ENCODE measurements around the gene UGGT1.
A peak's percentile ranks its signal among the peaks of the same experiment; 100 is the strongest.

Gene UGGT1, protein sequence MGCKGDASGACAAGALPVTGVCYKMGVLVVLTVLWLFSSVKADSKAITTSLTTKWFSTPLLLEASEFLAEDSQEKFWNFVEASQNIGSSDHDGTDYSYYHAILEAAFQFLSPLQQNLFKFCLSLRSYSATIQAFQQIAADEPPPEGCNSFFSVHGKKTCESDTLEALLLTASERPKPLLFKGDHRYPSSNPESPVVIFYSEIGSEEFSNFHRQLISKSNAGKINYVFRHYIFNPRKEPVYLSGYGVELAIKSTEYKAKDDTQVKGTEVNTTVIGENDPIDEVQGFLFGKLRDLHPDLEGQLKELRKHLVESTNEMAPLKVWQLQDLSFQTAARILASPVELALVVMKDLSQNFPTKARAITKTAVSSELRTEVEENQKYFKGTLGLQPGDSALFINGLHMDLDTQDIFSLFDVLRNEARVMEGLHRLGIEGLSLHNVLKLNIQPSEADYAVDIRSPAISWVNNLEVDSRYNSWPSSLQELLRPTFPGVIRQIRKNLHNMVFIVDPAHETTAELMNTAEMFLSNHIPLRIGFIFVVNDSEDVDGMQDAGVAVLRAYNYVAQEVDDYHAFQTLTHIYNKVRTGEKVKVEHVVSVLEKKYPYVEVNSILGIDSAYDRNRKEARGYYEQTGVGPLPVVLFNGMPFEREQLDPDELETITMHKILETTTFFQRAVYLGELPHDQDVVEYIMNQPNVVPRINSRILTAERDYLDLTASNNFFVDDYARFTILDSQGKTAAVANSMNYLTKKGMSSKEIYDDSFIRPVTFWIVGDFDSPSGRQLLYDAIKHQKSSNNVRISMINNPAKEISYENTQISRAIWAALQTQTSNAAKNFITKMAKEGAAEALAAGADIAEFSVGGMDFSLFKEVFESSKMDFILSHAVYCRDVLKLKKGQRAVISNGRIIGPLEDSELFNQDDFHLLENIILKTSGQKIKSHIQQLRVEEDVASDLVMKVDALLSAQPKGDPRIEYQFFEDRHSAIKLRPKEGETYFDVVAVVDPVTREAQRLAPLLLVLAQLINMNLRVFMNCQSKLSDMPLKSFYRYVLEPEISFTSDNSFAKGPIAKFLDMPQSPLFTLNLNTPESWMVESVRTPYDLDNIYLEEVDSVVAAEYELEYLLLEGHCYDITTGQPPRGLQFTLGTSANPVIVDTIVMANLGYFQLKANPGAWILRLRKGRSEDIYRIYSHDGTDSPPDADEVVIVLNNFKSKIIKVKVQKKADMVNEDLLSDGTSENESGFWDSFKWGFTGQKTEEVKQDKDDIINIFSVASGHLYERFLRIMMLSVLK (N-terminal part only)

DNA sequence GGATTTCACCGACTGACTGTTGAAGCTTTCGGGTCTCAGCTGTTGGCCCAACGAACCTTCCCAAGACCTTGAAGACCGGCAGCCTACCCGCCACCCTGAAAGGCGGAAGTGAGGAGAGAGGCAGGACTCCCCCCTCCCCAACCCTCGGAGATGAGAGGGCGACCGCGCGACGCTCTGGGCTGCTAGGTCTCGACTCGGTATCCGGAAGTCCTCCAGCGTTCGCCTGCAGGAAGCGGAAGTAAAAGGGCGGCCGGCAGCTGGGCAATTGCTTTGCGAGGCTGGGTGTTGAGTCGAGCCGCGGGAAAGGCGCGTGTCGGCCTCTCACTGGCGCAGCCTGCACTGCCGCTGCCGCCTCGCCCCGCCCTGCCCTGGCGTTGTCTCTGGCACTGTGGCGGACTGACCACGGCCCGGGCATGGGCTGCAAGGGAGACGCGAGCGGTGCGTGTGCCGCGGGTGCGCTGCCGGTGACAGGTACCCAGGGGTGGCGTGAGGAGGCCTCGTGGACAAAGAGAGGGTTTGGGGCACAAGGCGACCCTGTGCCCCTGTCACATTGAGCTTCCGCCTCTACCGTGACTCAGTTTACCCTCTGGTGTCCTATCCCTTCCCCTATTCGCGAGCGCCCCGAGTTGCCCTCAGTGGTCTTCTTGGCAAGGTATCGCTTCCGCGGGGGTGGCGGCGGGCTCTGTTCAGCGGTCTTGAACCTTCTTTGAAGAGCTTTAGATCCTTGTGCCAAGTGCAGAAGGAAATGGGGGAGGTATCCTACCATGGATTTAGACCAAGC lies at the start of gene UGGT1:
Gene UGGT1 (plus strand): TSS at position 256 of the 781 bp plus-strand sequence. CDS start 158 bp downstream, at position 414.
- peak; percentile 95 for DNase-seq

DNA sequence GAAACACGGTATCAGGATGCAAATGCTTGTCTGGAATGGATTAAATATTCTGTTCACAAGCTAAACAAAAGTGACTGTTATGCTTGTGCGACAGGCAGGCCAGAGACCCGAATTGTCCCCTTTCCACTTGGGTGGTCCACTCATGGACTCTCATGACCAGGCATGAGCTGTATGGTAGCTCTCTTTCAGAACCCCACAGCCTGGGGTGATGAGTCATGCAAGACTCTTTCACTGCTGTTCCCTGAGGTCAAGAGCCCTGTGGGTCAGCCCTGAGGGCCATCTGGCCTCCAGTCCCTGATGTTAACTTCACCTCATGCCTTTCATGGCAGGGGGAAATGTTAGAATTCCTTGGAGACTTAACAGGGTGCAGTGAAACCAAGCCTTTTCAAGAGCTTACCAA lies 49.4 kb upstream of the UGGT1 start:
- no peak for DNase-seq

DNA sequence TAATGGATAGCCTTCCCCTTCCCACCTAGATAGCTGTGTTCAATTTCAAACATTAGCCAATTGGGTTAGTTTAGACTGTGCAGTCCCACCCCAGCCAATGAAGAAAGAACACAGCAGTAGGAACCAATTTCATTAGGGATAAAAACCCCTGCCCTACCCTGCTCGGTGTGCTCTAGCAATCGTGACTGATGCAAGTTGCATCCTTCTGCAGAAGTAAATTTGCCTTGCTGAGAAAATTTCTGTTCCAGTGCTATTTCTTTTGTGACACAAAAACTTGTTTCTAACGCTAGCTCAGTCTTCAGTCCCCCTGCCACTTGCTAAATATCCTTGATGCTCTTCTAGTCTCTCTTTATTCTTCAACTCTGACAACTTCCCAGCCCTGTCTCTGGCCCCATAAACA lies 48.0 kb upstream of the UGGT1 start:
- no peak for DNase-seq

DNA sequence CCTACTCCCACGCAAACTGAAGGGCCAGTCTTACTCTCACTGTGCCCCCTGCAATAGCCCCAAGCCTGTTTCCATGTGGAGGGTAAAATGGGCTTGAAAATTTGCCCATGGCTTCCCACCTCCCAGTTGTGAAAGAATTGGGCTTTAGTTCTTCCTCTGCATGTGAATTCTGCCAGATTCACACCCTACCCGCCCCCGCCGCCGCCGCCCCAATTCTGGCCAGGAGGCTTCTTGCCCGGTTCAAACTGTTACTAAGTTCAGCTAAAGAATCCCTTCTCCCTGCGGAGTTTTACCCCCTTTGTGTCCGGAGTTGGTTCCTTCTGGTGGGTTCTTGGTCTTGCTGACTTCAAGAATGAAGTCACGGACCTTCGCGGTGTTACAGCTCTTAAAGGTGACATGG lies 37.7 kb upstream of the UGGT1 start:
- no peak for DNase-seq

DNA sequence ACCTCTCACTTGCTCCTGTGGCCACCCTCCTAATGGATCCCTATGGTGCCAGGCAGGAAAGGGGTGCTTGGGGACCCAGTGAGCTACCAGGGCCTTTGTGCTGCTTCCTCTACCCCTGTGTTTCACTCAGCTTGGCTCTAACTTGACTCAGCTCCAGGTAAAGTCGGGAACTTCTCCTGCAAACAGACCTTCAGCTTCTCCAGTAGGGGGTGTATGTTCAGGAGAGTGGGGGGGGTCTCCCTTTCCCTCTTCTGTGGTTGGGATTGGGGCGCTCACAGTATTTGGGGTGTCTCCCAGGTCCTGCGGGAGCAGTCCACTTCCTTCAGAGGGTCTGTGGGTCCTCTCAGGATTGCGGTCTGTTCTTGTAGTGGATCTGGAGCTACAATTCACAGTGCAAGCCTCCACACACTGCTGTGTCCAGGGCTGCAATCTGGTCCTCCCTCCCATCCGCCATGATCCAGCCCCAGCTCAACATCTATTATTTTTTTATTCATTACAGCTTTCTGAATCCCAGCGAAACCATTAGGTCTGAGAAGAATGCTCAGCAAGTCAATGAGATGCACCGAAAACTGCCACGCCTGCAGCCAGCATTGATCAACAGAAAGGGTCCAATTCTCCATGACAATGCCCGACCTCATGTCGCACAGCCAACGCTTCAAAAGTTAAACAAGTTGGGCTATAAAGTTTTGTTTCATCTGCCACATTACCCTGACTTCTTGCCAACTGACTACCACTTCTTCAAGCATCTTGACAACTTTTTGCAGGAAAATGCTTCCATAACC lies 36.7 kb upstream of the UGGT1 start:
- no peak for DNase-seq

DNA sequence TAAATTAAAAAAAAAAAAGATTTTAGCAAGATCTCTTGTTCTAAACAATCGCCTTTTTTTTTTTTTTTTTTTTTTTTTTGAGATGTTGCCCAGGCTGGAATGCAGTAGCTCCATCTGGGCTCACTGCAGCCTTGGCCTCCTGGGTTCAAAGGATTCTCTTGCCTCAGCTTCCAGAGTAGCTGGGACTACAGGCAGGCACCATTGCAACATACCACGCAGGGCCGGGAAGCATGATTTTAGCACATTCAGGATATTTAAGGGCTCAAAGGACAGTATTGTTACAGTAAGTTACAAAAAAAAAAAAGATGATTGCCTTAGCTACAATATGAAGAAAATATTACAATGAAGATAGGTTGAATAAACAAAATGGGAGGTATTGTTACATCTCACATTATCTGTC lies 33.7 kb upstream of the UGGT1 start:
- no peak for DNase-seq

DNA sequence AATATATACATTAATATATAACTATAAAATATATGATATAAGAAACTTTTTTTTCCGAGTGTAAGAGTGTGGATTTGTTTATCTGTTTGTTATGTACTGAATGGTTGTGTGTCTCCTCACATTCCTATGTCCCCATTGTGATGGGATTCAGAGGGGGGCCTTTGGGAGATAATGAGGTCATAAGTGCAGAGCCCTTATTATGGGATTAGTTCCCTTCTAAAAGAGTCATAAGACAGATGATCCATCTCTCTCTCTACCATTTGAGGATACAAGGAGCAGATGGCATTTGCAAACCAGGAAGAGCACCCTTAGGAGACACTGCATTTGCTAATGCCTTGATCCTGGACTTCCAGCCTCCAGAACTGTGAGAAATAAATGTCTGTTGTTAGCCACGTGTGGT lies 32.9 kb upstream of the UGGT1 start:
- DNase-seq: no peak

DNA sequence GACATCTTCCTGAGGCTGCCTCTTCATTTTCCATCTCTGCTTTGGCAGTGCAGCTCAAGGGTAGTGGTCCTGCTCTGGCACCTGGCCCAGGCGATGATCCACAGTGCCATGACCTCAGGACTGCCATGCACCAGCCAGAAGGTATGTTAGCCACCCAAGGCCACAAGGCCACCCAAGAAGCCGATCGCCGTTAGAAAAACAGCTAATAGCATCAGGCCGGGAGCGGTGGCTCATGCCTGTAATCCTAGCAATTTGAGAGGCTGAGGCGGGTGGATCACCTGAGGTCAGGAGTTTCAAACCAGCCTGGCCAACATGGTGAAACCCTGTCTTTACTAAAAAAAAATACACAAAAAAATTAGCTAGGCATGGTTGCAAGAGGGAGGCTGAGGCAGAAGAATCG lies 28.4 kb upstream of the UGGT1 start:
- no peak for DNase-seq

DNA sequence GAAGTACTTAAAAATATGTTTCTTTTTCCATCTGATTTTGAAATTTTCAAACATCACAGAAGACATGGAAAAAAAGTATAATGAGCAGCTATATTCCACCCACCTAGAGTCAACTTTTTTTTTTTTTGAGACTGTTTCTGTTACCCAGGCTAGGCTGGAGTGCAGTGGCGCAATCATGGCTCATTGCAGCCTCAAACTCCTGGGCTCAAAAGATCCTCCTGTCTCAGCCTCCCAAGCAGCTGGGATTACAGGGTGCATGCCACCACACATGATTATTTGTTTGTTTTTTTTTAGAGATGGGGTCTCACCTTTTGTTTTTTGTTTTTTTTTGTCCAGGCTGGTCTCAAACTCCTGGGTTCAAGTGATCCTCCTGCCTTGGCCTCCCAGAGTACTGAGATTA lies 26.6 kb upstream of the UGGT1 start:
- no peak for DNase-seq

DNA sequence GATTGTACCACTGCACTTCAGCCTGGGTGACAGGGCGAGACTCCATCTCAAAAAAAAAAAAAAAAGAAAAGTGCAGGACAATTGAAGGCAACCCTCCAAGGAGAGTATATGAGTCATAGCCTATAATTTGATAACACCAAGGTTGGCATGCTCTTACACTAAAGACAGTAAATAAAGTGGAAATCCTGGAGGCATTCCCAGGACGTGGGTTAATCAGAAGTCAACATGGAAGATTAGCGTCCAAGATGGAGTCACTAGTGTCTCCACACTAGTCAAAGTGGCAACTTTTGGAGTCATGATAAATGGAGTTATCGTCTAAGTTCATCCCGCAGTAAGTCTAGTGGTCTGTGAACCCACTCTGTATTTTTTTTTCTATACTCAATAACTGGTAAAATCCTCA lies 21.2 kb upstream of the UGGT1 start:
- DNase-seq: no peak

DNA sequence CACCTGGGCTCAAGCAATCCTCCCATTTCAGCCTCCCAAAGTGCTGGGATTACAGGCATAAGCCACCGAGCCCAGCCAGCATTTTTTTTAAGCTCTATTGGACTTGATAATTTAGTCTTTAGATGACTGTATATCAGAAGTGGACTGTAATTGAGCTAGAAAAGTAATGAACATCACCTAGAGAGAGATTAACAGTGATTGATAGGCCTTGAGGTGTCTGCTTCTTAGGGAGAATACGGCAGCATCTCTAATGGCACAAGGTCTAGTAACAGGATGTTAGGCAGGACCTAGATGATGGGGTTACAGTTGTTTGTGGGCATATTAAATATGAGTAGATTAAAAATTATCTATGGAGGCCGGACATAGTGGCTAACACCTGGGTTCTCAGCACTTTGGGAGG lies 17.7 kb upstream of the UGGT1 start:
- DNase-seq: no peak

DNA sequence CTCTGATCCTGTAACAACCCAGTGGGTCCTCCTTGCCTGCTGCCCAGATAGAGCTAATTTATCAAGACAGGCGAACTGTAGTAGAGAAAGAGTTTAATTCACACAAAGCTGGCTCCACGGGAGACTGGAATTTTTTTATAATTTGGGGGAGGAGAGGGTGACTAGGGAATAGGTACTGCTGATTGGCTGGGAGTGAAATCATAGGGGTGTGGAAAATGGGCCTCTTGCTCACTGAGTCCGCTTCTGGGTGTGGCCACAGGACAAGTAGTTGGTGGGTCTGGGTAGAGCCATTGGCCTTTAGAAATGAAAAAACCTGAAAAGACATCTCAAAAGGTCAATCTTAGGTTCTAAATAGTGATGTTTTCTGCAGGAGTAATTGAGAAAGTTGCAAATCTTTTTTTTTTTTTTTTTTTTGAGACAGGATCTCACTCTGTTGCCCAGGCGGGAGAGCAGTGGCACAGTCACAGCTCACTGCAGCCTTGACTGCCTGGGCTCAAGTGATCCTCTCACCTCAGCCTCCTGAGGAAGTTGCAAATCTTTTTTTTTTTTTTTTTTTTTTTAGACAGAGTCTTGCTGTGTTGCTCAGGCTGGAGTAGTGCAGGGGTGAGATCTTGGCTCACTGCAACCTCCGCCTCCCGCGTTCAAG lies 14.4 kb upstream of the UGGT1 start:
- DNase-seq: no peak

DNA sequence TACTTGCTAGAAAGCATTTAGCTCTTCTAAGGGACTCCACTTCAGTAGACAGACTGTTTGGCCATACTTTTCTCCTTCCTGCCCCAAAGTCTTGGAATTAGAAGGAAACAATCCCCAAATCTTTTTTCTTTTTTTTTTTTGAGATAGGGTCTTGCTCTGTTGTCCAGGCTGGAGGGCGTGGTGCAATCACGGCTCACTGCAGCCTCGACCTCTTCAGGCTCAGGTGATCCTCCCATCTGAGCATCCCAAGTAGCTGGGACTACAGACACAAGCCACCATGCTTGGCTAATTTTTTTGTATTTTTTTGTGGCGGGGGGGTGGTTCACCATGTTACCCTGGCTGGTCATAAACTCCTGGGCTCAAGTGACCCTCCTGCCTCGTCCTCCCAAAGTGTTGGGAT lies 6.2 kb upstream of the UGGT1 start:
- no peak for DNase-seq

DNA sequence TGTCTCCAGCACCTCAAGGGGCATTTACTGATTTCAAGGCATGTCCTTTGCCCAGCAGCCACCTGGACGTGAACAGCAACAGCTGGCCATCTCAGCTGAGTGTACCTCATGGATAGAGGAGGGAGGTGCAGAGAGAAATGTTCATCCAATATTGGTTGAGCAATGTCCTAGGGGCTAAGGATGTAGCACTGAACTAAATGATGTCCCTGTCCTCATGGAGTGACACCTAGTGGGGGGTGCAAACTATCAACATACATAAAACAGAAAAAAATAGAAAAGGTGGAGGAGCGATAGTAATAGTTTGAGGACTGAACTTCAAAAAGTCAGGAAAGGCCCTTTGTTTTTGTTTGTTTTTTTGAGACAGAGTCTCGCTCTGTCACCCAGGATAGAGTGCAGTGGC lies 4.8 kb upstream of the UGGT1 start:
- no peak for DNase-seq

DNA sequence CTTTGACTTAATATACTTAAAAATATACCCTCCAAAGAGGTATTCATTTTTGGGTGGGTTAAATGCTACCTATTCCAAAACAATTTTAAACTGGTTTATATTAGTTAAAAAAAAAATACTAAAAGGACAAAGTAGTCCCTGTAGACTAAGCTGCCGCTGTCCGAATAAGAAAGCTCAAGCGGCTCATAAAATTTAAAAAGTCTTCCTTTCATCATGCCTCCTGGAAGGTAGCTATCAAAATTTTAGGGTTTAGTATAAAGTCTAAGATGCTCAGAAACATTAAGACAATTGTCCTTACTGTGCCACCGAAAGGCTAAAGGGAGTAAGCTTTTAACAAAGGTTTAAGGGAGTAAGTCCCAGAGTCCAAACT lies 440 bp upstream of the UGGT1 start:
- no peak for DNase-seq

DNA sequence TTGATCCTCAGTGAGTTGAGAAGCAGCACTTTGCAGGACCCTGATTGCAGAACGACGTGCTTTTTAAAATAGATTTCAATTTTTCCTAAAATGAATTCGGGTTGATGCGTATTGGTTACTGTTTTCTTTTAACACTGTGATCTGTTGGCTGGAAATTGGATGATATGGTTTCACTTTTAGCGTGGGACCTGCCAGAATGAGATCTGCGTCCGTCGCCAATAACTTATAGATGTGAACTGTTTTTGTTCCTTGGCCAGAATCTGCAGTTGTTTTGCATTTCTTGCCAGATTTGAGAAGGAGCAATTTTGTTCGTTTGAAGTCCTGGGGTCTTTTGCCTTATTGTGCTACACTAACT lies 703 bp downstream of the UGGT1 start:
- DNase-seq: no peak

DNA sequence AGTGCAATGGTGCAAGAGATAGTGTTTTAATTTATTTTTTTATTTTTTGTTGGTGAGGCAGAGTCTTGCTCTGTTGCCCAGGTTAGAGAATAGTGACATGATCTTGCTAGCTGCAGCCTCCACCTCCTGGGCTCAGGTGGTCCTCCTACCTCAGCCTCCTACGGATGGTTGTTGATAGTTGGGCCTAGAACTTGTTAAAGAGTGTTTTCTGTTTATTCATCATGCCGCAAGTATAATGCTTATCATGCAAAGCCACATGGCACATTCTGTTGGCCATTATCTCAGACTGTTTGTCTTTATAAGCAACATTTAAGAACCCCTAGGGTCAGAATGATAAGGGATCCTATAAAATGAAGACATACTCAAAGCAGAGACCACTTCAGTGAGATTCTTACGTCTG lies 1.7 kb downstream of the UGGT1 start:
- no peak for DNase-seq

DNA sequence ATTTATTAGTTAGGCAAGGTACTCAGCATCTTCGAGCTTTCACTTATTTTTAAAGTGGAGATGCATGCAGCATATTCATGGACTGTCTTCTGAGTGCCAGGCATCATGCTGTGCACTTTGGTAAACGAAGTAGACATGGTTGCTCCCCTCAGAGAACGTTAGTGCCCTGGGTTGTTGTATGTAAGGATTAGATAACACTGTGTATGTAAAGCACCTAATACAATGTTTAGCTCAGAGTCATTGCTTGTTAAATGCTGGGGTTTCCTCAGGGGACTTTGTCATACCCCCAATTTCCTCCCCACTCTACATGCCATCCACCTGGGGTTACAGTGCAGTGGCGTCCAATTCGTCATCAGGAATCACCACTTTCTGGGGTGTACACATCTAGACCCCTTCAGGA lies 2.8 kb downstream of the UGGT1 start:
- no peak for DNase-seq

DNA sequence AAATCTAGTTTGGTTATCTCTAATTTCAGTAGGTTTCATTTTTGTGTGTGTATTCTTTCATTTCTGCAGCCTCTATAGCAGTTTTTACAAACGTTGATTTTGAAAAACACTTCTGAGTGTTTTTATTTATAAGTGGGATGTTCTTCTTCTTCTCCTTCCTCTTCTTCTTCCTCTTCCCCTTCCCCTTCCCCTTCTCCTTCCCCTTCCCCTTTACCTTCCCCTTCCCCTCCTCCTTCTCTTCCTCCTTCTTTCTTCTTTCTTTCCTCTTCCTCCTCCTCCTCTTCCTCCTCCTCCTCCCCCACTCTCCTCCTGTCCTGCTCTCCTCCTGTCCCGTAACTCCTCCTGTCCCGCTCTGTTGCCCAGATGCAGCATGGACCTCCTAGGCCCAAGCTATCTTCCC lies 4.2 kb downstream of the UGGT1 start:
- no peak for DNase-seq

DNA sequence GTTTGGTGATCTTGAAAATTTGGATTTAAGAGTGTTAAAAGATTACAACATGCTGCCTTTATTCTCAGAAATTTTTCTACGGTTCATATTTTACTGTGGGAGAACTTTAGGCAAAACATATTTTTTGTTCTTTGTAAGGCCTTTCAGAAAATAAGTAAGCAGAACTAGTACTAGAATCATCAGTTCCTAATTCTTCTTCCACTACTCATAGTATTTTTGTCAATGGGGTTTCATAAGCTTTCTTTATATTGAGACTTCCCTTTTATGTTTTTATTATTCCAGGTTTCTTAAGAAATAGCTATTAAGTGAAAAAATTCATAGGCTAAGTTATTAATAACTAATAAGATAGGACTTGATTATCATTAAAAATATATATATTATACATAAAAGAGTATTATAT lies 12.4 kb downstream of the UGGT1 start:
- no peak for DNase-seq

DNA sequence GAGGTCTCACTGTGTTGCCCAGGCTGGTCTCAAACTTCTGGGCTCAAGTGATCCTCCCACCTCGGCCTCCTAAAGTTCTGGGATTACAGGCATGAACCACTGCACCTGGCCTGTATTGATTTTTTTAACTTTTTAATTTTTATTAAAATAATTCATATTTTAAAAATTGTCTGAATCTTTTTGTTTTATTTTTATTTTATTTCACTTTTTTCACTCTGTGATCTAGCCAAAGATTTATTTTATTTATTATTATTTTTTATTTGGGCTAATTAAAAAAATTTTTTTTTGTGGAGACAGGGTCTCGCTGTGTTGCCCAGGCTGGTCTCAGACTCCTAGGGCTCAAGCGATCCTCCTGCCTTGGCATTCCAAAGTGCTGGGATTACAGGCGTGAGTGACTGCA lies 14.1 kb downstream of the UGGT1 start:
- no peak for DNase-seq
